ENCODE data around the gene APOBEC3A.
"Not testable (repeated sequence)": the region's sequence is repeated elsewhere in the genome, so short reads cannot be mapped to it uniquely, and the experiment has no call there.

APOBEC3A gene

DNA sequence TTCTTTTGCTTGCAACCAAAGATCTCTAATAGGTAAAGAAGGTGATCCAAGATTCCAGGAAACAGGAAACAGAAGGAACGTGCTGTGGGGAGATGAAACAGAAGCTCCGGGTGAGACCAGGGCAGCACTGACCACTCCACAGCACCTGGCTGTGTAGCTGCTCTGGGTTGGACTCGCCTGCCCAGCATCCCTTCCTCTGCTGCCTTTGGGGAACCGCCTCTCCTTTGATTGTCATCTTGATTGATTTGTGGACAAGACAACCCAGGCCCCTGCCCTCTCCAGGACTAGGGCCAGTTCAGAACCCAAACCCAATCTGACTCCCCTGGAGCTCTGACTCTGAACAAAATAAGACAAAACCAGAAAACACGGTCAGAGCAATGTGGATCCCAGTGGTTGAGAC, 14.7 kb upstream of the APOBEC3A start:
- in situ Hi-C loops (cut with HindIII; ENCODE audit: low sequenced_read_pairs), result no loop called here

DNA sequence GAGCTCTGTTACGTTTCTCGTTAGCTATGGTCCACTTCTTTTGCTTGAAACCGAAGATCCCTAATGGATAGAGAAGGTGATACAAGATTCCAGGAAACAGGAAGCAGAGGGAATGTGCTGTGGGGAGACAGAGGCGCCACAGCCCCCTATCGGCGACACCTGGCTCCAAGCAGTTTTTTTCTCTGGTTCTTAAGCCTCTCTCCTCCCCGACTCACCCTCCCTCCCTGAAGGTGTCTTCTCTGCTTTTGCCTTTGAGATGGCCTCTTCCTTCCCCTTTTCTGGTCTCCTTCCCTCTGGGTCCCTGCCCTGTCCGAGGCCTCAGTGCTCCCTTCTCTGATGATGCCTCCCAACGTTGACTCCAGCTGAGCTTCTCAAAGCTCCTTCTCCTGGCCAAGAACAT, 14.2 kb upstream of the APOBEC3A start:
- in situ Hi-C loops (cut with HindIII; ENCODE audit: low sequenced_read_pairs), result no loop called here

DNA sequence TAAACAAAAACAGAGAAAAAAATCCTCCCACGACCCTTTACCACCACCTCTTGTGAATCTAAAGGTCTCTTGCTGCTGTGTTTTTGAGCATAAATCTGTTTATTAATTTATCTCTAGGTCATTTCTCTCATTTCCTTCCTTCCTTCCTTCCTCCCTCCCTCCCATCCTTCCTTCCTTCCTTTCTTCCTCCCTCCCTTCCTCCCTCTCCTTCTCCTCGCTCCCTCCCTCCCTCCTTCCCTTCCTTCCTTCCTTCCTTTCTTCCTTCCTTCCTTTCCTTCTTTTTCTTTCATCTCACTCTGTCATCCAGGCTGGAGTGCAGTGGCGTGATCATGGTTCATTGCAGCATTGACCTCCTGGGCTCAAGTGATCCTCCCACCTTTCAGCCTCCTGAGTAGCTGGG, 13.5 kb upstream of the APOBEC3A start:
- in situ Hi-C loops (cut with HindIII; ENCODE audit: low sequenced_read_pairs), result no loop called here

DNA sequence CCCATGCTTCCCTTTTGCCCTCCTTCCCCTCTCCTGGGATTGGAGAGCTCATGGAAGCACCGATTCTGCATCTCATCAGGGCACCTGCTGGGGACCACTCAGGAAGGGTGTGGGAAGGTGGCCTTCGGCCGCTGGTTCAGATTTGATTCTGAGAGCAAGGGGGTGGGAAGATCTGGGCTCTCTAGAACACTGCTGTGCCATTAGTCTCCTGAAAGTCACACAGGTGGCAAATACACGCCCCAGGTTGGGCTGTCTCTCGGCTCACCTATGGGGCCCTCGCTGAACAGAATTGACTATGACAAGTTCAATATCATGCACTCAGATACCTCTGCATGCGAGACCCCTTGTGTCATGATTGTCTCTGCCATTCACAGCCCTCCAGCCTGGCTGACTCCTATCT, 12.8 kb upstream of the APOBEC3A start:
- in situ Hi-C loops (cut with HindIII; ENCODE audit: low sequenced_read_pairs), result no loop called here

DNA sequence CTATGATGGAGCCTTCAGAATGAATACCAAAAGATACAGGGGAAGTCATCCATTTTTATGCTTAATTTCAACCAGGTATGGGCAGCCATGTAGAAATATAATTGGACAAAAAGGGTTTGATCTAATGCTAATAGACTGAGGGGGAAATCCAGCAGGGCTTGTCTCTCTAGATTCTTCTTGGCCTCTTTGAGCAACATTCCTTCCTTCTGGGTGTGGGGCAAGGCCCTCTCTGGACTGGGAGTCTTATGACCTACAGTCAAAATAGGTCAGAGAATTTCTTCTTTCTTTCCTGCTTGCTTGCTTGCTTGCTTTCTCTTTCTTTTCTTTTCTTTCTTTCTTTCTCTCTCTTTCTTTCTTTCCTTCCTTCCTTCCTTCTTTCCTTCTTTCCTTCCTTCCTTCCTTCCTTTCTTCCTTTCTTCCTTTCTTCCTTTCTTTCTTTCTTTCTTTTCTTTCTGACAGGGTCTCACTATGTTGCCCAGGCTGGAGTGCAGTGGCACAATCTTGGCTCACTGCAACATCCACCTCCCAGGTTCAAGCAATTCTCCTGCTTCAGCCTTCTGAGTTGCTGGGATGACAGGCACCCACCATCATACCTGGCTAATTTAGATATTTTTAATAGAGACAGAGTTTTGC, 11.6 kb upstream of the APOBEC3A start:
- in situ Hi-C loops (cut with HindIII; ENCODE audit: low sequenced_read_pairs), result not testable (repeated sequence)

DNA sequence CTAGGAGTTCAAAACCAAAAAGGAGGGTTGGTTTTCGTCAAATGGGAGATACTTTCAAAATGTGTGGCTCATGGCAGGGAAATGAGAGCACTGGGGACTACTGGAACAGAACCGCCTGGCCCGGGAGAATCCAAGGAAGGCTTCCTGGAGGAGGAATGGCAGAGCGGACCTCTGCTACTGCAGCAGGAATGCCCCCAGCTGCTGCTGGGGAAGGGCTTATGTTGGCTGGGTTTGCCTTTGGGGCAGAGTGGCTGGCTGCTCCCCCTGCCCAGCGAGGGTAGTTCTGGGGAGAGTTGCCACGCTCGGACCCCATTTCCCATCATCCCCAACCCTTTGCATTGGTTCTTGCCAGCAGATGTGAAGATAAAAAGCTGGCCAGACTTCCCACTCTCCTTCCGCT, 10.6 kb upstream of the APOBEC3A start:
- in situ Hi-C loops (cut with HindIII; ENCODE audit: low sequenced_read_pairs), result no loop called here

DNA sequence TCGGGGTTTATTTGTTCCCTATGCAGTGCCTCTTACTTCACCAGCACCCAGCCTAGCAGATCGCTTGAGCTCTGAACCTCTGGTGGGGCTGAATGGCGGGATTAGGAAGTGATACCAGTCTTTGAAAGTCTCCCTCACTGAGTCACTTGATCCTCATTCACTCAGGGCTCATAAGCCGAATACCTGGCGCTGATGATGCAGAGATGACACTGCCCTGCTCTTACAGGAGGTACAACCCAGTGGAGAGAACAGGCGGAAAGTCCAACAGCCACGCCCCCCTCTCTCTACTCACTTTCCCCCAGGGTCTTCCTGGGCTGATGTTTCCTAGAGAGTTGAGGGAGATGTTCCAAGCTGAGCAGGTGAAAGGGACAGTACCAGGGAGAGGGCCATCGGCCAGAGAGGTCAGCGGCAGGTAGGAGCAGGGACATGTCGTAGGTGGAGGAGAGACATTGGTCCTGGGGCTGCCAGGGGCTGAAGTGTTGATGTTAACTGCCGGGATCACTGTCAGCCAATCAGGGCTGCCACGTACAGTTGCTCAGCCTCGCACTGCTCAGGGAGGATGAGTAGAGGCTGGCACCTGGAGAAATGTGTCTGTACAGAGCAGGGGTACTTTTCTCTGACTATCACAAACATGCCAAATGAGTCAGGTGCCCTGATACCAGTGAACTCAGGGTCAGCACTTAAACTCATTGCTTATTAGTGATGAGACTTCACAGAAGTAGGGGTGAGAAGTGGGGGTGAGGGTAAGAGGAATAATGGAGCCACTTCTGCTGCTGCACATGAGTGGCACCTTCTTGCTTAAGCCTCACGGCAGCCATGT, 9.9 kb upstream of the APOBEC3A start:
- in situ Hi-C loops (cut with HindIII; ENCODE audit: low sequenced_read_pairs), result no loop called here

DNA sequence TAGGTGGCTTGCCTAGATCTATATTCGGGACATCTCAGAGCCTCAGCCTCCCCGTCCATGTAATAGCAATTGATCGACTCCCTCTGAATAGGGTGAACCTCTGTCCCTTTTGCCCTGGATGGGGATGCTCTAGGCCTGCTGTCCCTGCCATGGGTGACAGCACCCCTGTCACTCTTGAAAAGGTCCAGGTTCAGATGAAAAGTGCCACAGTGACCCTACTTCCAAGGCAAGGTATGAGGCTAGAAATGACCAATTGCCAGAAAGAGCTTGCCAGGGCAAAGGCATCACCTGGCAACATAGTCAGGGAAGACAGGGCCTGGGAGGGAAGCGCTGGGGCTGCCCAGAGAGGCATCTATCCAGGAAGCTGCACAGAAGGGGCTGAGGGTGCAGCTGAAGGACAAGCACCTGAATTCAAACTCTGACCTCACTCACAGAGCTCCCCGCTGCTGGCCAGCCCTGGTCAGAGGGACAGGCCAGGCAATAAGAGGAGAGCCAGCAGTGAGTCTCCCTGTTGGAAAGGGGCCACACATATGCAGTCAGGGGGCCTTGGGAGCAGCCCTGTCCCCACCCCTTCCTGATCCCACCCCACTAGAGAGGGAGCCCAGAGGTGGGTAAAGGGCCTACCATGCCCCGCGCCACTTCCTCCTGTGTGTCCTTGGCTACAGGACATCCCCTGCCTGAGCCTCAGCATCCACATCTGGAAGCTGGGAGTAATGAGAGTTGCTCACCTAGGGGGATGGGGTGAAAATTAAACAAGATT, 9.0 kb upstream of the APOBEC3A start:
- in situ Hi-C loops (cut with HindIII; ENCODE audit: low sequenced_read_pairs), result no loop called here

DNA sequence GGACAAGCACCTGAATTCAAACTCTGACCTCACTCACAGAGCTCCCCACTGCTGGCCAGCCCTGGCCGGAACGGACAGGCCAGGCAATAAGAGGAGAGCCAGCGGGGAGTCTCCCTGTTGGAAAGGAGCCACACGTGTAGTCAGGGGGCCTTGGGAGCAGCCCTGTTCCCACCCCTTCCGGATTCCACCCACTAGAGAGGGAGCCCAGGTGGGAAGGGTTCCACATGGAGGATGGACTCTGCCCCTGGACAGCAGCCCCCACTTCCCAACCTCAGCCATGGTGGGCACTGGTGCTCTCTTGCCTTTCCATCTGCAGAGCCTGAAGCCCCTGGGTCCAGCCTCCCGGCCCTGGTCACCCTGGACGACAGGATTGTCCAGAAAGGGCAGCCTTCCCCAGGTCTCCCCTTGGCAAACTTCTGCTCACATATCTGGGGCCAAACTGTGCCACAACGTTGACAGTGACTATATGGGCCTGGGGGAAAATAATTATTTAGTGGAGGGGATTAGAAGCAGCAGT, 7.5 kb upstream of the APOBEC3A start:
- in situ Hi-C loops (cut with HindIII; ENCODE audit: low sequenced_read_pairs), result no loop called here

DNA sequence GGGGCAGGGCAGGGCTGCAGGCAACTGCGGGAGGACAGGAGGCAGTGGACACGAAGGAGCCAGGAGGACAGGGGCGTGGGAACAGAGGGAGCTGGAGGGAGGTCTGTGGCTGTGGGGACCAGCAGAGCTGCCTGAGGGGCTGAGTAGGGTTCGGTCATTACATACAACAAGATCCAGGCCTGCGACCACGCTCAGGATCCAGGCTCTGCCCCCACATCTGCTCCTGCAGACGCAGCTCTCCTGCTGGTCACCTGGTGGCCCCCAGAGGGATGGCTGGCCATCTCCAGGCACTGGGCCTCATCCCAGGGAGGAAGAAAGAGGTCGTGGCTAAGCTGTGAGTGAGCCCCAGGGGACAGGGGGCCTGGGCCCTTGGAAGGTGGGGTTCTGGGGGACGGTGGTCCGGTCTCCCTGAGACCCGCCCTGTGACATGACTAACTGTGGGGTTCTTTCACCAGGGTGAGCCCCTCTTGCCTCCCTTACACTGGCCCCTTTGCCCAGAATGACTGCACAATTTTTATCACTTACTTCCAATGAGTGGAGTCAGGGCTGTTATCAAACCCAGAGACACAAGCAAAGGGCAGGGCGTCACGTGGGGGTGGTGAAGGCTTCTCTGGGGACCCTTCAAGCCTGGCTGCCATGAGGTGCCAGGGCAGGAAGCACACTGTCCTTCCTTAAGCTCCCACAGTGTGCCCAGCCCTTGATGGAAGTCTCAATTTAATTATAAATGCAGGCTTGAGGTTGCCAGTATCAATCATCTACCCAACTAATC, 6.7 kb upstream of the APOBEC3A start:
- in situ Hi-C loops (cut with HindIII; ENCODE audit: low sequenced_read_pairs), result no loop called here

DNA sequence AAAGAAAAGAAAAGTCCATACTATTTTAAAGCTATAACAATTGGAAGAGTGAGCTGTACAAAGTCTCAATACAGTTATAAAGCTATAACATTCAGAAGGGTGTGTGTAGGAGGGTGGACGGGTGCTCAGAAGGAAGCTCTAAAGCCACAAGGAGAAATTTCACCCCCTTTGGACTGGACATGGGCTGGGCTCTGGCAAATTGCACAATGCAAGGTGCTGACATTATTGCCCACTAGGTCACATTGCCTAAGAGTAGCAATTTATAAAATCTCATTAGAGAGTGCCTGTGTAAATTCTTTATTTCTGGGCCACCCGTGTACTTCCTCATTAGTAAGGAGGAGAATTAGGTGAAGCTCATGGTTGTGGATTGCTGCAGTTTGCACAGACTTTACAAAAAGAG, 5.7 kb upstream of the APOBEC3A start:
- in situ Hi-C loops (cut with HindIII; ENCODE audit: low sequenced_read_pairs), result no loop called here

DNA sequence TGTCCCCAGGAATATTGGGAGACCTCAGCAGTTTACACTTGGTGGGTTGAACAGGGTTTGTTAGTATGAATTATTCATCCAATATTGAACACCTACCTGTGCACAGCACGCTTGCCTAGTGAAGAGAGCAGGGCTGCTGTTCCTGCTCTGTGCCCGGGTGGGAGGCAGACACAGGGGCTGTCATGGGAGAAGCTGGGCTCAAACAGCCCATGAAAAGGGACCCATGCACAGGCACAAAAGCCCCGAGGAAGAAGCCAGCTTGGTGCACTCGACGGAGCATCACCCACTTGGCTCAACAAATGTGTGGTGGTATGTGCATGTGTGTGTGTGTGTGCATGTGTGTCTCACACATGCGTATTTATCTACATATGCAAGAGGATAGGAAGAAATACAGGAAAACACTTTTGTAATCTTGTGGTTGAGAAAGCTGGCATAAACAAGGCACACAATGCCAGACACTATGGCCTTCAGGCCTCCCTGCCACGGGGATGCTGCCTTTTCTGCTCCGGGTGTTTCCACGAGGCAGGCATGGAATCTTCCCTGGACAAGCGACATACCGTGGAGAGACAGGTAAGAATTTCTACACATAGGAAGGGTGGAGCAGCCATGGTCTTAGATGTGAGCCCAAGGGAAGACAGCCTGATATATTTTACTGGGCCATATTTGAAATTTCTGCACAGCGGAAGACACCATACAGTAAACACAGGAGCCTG, 5.0 kb upstream of the APOBEC3A start:
- in situ Hi-C loops (cut with HindIII; ENCODE audit: low sequenced_read_pairs), result no loop called here

DNA sequence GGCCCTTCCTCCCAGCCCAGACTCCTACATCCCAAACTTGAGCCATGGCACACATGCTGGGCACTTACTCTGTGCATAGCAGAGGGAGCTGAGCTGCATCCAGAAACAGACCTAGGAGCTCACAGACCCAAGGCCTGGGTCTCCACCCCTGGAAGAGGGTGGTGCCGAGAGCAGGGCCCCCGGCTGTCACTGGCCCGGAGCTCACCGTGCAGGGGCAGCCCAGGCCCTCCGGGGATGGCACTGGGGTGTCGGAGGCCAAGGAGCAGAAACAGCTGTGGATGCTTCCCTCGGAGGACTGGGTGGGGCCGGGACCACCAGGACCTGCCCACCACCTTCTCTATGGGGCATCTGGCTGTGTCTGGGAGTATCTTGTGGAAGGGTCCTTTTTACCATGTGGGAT, 4.3 kb upstream of the APOBEC3A start:
- in situ Hi-C loops (cut with HindIII; ENCODE audit: low sequenced_read_pairs), result no loop called here

DNA sequence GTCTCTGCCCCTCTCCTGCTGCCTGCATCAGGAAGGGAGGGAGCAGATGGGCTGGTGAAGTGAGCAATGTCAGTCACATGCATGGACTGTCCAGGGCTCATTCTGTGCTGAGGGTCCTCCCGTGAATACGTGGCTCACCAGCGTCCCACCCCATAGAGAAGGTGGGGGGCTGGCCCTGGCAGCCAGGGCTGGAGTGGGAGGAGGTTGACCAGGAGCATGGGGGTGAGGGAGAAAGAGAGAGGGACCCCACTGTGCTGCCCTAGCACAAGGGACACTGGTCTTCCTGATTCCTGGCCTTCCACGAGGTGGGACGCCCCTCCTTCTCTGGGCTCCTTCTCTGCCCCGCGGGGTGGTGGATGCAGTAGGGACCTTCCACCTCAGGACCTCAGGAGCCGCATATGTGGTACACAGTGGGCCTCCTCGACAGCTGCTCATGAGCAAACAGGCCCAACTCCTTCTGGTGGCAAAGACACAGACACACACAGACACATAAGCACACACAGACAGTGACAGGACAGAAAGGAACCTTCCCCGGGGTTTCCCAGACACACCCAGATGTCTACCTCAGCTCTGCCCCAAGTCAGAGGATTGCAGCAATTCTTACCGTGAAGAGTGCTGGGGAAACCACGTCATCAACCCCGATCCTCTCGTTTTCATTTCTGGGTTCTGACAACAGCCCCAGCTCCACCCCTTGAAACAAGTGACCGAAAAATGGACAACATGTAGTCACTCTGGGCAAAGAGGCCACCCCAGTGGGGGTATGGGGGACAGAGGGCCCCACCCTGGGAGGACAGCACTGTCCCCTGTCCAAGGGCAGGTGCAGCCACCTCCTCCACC, 3.6 kb upstream of the APOBEC3A start:
- in situ Hi-C loops (cut with HindIII; ENCODE audit: low sequenced_read_pairs), result no loop called here

DNA sequence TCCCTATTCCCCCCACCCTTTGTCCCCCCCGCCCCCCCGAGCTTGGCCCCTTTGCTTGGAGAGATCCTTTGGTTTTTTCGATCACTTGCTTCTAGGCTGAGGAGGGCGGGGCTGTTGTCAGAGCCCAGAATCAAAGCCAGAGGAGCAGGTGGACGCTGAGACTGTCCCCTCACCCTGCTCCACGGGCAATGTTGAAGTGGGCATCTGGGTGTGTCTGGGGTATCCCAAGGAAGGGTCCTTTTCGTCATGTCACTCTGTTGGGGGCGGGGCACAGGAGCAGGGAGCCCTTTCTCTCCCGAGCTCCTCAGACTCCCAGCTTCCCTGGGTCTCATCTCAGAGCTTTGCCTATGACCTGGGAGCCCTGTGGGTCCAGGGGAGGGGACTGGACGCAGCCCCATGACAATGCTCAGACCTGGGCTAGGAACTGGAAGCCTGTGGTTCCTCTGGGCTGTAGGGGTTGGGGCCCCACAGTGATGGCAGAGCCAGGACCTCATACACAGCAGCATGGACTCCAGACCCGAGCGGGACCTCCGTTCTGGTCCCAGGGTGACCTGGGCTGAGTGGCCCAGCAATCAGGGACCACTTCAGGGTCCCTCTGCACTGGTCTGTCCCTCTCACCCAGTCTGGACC, 2.9 kb upstream of the APOBEC3A start:
- in situ Hi-C loops (cut with HindIII; ENCODE audit: low sequenced_read_pairs), result no loop called here

DNA sequence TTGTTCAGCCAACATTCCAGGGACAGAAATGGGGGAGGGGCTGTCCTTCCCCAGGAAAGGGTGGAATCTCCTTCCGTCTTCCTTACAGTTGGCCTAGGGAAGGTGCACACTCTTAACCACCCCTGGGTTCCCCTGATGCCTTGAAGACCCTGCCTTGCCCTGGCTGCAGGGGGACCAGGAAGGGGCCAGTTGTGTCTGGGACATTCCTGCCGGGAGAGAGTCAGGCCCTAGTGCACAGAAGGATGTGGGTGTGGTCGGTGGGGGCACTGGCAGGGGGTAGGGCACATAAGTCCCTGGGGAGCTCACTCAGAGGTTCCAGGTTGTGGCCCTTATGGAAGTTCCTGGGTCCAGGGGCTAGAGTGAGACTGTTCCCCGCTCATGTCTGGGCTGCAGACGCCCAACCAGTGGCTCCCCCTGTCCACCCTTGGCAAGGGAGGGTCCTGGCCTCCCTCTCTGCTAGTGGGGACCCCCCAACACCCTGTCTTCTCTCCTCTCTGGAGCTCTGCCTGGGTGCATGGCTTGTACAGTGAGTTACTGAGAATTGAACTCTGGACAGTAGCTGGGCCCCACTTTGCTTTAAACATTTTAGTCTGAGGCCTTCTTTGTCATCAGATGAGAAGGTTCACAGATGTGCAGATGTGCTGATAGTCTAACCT, 2.0 kb upstream of the APOBEC3A start:
- in situ Hi-C loops (cut with HindIII; ENCODE audit: low sequenced_read_pairs), result no loop called here

DNA sequence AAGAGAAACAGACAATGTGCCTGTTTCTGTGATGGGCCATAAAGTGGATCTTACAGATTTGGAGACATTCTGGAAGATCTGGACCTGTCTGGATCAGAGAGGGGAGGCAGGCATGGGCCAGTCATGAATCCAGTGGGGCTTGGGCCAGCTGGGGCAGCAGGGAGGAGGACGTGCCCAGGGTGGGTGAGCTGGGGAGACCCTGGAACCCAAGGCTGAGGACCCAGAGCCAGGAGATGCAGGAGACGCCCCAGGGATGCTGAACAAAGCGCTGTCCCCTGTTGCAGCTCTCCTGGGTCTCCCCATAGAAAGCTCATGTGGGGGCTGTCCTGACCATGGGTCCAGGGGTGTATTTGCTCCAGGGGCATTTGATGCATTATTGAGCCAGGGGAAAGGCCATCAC, 1.5 kb upstream of the APOBEC3A start:
- in situ Hi-C loops (cut with HindIII; ENCODE audit: low sequenced_read_pairs), result no loop called here

DNA sequence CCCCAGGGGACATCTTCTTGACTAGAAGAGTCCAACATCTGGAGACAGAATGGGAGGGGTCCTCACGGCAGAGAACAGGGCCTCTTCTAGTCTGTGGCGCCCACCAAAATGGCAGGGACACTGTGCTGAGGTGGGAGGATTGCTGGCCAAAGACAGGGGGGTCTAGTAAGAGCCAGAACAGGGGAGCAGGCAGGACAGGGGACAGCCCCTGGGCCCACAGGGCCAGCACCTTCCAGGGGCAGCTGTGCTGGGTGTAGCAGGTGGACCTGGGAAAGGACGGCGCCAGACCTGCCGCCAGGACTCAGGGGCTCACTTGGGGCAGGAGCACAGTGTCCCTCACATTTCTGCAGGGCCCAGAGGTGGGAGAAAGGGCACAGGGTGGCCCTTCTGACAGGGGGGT, 858 bp upstream of the APOBEC3A start:
- in situ Hi-C loops (cut with HindIII; ENCODE audit: low sequenced_read_pairs), result no loop called here

Data from DLD1 (cell line).